H1 (cell line): ENCODE measurements around the gene CYP26C1. TPM values are rescaled to one million over a fixed set of nuclear protein-coding genes. Genes with fewer than 3 reads are reported as not detected.
A peak's percentile ranks its signal among the peaks of the same experiment; 100 is the strongest.

Experiments
- CTCF ChIA-PET: fragments of 300-600 bp; sonication (Branson Sonifier 250); formaldehyde crosslinking; loops from one replicate; lab custom pipeline; 2021; ENCODE audit not compliant: partially characterized antibody; lab: Charles Lee
- POLR2A ChIA-PET: fragments of 300-600 bp; sonication (Branson Sonifier 250); formaldehyde crosslinking; loops from one replicate; lab custom pipeline; 2021; ENCODE audit warnings: inconsistent platforms; ENCODE audit not compliant: partially characterized antibody; lab: Charles Lee
- DNase-seq, 2 experiments: peaks; one replicate each; pipeline versions ENCODE4 v3.0.0 to v3.0.0-alpha.2; 2010 to 2022; ENCODE audit warnings: low spot score in 2 of 2, low read depth in 1 of 2, mixed read lengths in 1 of 2
- FAIRE-seq: peaks from 2 replicates; lab custom pipeline; 2011; peaks lifted over from hg19 to GRCh38; lab: Jason Lieb, UNC
- H2AFZ ChIP-seq: 2 replicates; pipeline ENCODE4 v1.8.1; 2012; ENCODE audit warnings: low read length, inconsistent platforms
- H2AK5ac ChIP-seq: 2 replicates; pipeline ENCODE4 v1.6.1; 2013; ENCODE audit warnings: low read depth, low read length
- H2BK120ac ChIP-seq: replicated peaks from 2 replicates; pipeline ENCODE3; 2013; ENCODE audit warnings: low read depth, low read length, inconsistent platforms
- H2BK12ac ChIP-seq: 2 replicates; pipeline ENCODE4 v1.6.1; 2013; ENCODE audit warnings: low read depth, low read length
- H2BK15ac ChIP-seq: 2 replicates; pipeline ENCODE4 v1.6.1; 2013; ENCODE audit warnings: low read length
- H2BK20ac ChIP-seq: 2 replicates; pipeline ENCODE4 v1.6.1; 2013; ENCODE audit warnings: low read length
- H2BK5ac ChIP-seq: 2 replicates; pipeline ENCODE4 v1.6.1; 2013; ENCODE audit warnings: low read depth, low read length
- H3K14ac ChIP-seq: 2 replicates; pipeline ENCODE4 v1.6.1; 2013; ENCODE audit warnings: inconsistent platforms; ENCODE audit not compliant: insufficient read length
- H3K18ac ChIP-seq: 2 replicates; pipeline ENCODE4 v1.6.1; 2013; ENCODE audit warnings: low read length; ENCODE audit errors: extremely low read depth
- H3K23ac ChIP-seq: 2 replicates; pipeline ENCODE4 v1.6.1; 2013; ENCODE audit warnings: inconsistent platforms; ENCODE audit not compliant: insufficient read length
- H3K23me2 ChIP-seq: 2 replicates; pipeline ENCODE4 v1.6.1; 2013; ENCODE audit warnings: low read depth, low read length
- H3K27ac ChIP-seq: 2 replicates; pipeline ENCODE4 v1.6.1; 2011; ENCODE audit warnings: low read depth, low read length, inconsistent platforms
- H3K27me3 ChIP-seq, 4 experiments: replicated peaks in 1 of 4; 1 replicate in 1 of 4; 2 replicates in 3 of 4; pipeline versions ENCODE4 v1.6.1 to v1.8.1; 2011 to 2013; ENCODE audit warnings: low read length in 3 of 4, mild to moderate bottlenecking in 3 of 4, inconsistent platforms in 2 of 4, mixed read lengths in 2 of 4, moderate library complexity in 1 of 4; ENCODE audit not compliant: control insufficient read depth in 3 of 4, insufficient read depth in 3 of 4; ENCODE audit errors: extremely low read depth in 1 of 4
- H3K36me3 ChIP-seq, 4 experiments: 2 replicates each; pipeline versions ENCODE4 v1.6.1 to v1.8.1; 2011 to 2013; ENCODE audit warnings: mild to moderate bottlenecking in 4 of 4, low read length in 3 of 4, moderate library complexity in 2 of 4, control low read depth in 1 of 4, inconsistent platforms in 1 of 4; ENCODE audit not compliant: insufficient read depth in 4 of 4, control insufficient read depth in 2 of 4
- H3K4ac ChIP-seq: replicated peaks from 2 replicates; pipeline ENCODE3; 2013; ENCODE audit warnings: low read length, low read depth, mixed read lengths, inconsistent platforms; ENCODE audit not compliant: insufficient read length
- H3K4me1 ChIP-seq, 4 experiments: replicated peaks in 1 of 4; 1 replicate in 1 of 4; 2 replicates in 3 of 4; pipeline versions ENCODE4 v1.6.1 to v1.8.1; 2011 to 2013; ENCODE audit warnings: low read length in 3 of 4, inconsistent platforms in 2 of 4, mixed read lengths in 1 of 4; ENCODE audit not compliant: insufficient read depth in 4 of 4, control insufficient read depth in 3 of 4
- H3K4me2 ChIP-seq, 2 experiments: 2 replicates each; pipeline versions ENCODE4 v1.6.1 to v1.8.1; 2011 to 2013; ENCODE audit warnings: low read depth in 2 of 2, low read length in 2 of 2, control low read depth in 1 of 2, inconsistent platforms in 1 of 2, mild to moderate bottlenecking in 1 of 2; ENCODE audit not compliant: insufficient read depth in 1 of 2
- H3K4me3 ChIP-seq, 4 experiments: fragments of 200-600, 300-600 bp in 1 of 4; sonication (generic), shearing (Covaris generic), sonication (Bioruptor Twin) in 1 of 4; 2 replicates each; pipeline versions ENCODE4 v1.5.1 to v1.8.1; 2011 to 2016; ENCODE audit warnings: low read length in 4 of 4, low read depth in 3 of 4, control low read depth in 2 of 4, inconsistent platforms in 2 of 4, mild to moderate bottlenecking in 2 of 4, mixed read lengths in 1 of 4, moderate library complexity in 1 of 4; ENCODE audit not compliant: insufficient read depth in 2 of 4; ENCODE audit errors: extremely low read depth in 1 of 4
- H3K56ac ChIP-seq: replicated peaks from 2 replicates; pipeline ENCODE3; 2013; ENCODE audit warnings: low read depth, mild to moderate bottlenecking, mixed read lengths, low read length, inconsistent platforms; ENCODE audit not compliant: insufficient read length
- H3K79me1 ChIP-seq: 2 replicates; pipeline ENCODE4 v1.6.1; 2013; ENCODE audit warnings: low read depth, low read length, control low read depth
- H3K79me2 ChIP-seq, 2 experiments: 2 replicates each; pipeline versions ENCODE4 v1.6.1 to v1.8.1; 2012 to 2013; ENCODE audit warnings: low read length in 2 of 2, mild to moderate bottlenecking in 2 of 2, inconsistent platforms in 1 of 2; ENCODE audit not compliant: insufficient read depth in 2 of 2, control insufficient read depth in 1 of 2
- H3K9ac ChIP-seq, 4 experiments: replicated peaks in 1 of 4; 1 replicate in 1 of 4; 2 replicates in 3 of 4; pipeline versions ENCODE4 v1.6.1 to v1.8.1; 2011 to 2013; ENCODE audit warnings: low read depth in 3 of 4, low read length in 3 of 4, control low read depth in 2 of 4, mild to moderate bottlenecking in 2 of 4, moderate library complexity in 2 of 4, inconsistent platforms in 1 of 4; ENCODE audit errors: extremely low read depth in 1 of 4
- H3K9me3 ChIP-seq, 2 experiments: 2 replicates each; pipeline versions ENCODE4 v1.6.1 to v1.8.1; 2012 to 2013; ENCODE audit warnings: mild to moderate bottlenecking in 2 of 2, moderate library complexity in 2 of 2, control low read depth in 1 of 2, inconsistent platforms in 1 of 2, low read depth in 1 of 2, low read length in 1 of 2, mixed read lengths in 1 of 2; ENCODE audit not compliant: insufficient read depth in 2 of 2
- H4K20me1 ChIP-seq, 2 experiments: replicated peaks in 1 of 2; 2 replicates each; pipeline versions ENCODE3 to v1.8.1; 2011 to 2013; ENCODE audit warnings: inconsistent platforms in 2 of 2, low read length in 2 of 2, mild to moderate bottlenecking in 1 of 2; ENCODE audit not compliant: insufficient read depth in 2 of 2, control insufficient read depth in 1 of 2
- H4K5ac ChIP-seq: 2 replicates; pipeline ENCODE4 v1.6.1; 2013; ENCODE audit warnings: low read length, low read depth, mixed read lengths, inconsistent platforms; ENCODE audit not compliant: insufficient read length
- H4K8ac ChIP-seq: 2 replicates; pipeline ENCODE4 v1.8.0; 2013; ENCODE audit warnings: mild to moderate bottlenecking, moderate library complexity, low read length, inconsistent platforms; ENCODE audit not compliant: insufficient read depth; ENCODE audit errors: extremely low read depth
- H4K91ac ChIP-seq: replicated peaks from 2 replicates; pipeline ENCODE3; 2013; ENCODE audit warnings: low read length, mixed read lengths, inconsistent platforms; ENCODE audit not compliant: insufficient read length
- CEBPB ChIP-seq: IDR thresholded peaks from 2 replicates; pipeline ENCODE4 v1.6.1; 2012; ENCODE audit warnings: low read depth, low read length
- CREB1 ChIP-seq: IDR thresholded peaks from 2 replicates; pipeline ENCODE4 v1.6.1; 2012; ENCODE audit warnings: inconsistent platforms
- MAFK ChIP-seq: IDR thresholded peaks from 2 replicates; pipeline ENCODE4 v1.6.1; 2012; ENCODE audit warnings: low read depth, mild to moderate bottlenecking, improper control_type of control experiment, low read length
- NANOG ChIP-seq: IDR thresholded peaks from 2 replicates; pipeline ENCODE4 v1.6.1; 2011; ENCODE audit warnings: low read length, low read depth, mild to moderate bottlenecking, inconsistent platforms; ENCODE audit not compliant: insufficient read depth, poor library complexity, severe bottlenecking
- RFX5 ChIP-seq: IDR thresholded peaks from 2 replicates; pipeline ENCODE4 v1.6.1; 2011; ENCODE audit warnings: low read depth, low read length, improper control_type of control experiment, borderline replicate concordance
- WGBS, 2 experiments: shearing (Covaris generic) in 1 of 2; methylation state at CpG; one replicate each; pipeline versions ENCODE4 v1.1.6 to v1.1.7; 2013 to 2015; ENCODE audit warnings: low lambda C conversion rate in 2 of 2, mixed read lengths in 2 of 2, inconsistent platforms in 1 of 2, low coverage in 1 of 2, missing lambda C conversion rate in 1 of 2; ENCODE audit not compliant: insufficient replicate concordance in 2 of 2, insufficient coverage in 1 of 2, insufficient read length in 1 of 2; ENCODE audit errors: extremely low coverage in 1 of 2, missing lambda C conversion rate in 1 of 2; 5-methylcytosine and 5-hydroxymethylcytosine counted together
- polyA plus RNA-seq, 7 experiments: library from polyadenylated mRNA; depleted of rRNA in 3 of 7; stranded (reverse) in 5 of 7; unstranded in 2 of 7; fragments of >200 nt in 5 of 7; fragments of 200-250 nt in 2 of 7; gene quantifications; 1 replicate in 5 of 7; 2 replicates in 1 of 7; 4 replicates in 1 of 7; pipeline versions ENCODE4 v1.2.1 to v1.2.3, GENCODE V29; 2011 to 2013; ENCODE audit warnings: missing spikeins in 2 of 7, mixed read lengths in 2 of 7
- total RNA-seq: library from RNA; stranded (reverse); fragmentation: NEBNext Ultra II Directional; extraction: Animal tissue kit (Norgen Biotek cat#: 25700); gene quantifications from 2 replicates; pipeline ENCODE4 v1.2.1, GENCODE V29; 2021

Gene CYP26C1
- total and polyA plus RNA-seq, 2 of the 8 experiments (the other 6 are each of a cell fraction or from before 2014, with no cell fraction given): 0.12 to 0.28 TPM

DNA sequence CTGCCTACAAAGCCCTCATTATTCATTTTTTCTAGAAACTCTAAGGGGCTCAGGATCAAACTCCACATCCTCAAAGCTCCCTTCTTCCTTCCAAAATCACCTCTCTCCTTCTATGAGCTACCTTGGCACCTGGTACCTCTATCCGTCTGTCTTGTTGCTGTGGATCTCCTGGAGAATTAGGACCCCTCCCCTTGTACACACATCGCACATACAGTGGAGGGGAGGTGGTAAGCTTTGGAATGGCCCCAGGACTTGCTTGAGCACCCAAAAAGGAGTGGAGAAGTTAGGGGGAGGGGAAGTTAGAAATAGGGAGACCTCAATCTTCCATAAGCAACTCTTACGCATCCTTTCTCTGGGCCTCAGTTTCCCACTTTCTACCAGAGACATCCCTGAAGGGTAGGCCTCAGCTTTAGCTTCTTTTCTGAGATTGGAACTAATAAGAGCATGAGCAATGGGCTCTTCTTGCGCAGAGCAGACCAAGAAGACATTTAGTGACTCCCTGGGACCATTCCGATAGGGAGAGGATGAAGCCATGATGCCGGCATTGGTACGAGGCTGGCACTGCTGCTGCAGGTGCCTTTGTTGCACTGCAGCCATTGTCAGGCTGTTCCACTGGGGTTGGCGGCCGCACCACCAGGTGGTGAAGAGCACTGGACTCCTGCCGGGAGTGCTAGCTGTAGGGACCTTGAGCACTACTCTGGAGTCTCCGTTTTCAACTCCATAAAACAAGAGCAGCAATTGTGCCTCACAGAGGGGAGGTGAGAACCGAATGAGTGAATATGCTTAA is 4.5 kb downstream of the CYP26C1 start:
- Histone ChIP-seq H4K8ac (no peak overlapping the region), H3K27ac (no peak overlapping the region), H3K79me1 (no peaks in the 10 kb centered on the region), H3K14ac (no peak overlapping the region), H4K91ac (no peak overlapping the region), H4K5ac (no peak overlapping the region), H3K23me2 (peaks cover 17% of the 10 kb centered on the region; the same call in 1 of the 2 replicates), H3K23ac (no peak overlapping the region), H3K9me3 (no peaks in the 10 kb centered on the region; a peak in 1 of 4 replicates), H2BK5ac (no peak overlapping the region), H3K56ac (no peak overlapping the region), H3K36me3 (peaks cover 0 to 20% (median 1%) of the 10 kb centered on the region in 4 experiments; a peak in 1 of 8 replicates), H2AK5ac (no peak overlapping the region), H2BK120ac (no peak overlapping the region), H3K4me1 (peaks cover 3 to 39% (median 33%) of the 10 kb centered on the region in 4 experiments), H3K79me2 (no peaks in the 10 kb centered on the region), H2AFZ (no peak overlapping the region), H3K9ac (no peak overlapping the region), H2BK20ac (no peak overlapping the region), H3K27me3 (peaks cover 100% of the 10 kb centered on the region in 4 experiments), H2BK12ac (no peak overlapping the region), H3K18ac (peak overlapping the region; percentile 13; the same call in 1 of the 2 replicates), H2BK15ac (no peak overlapping the region), H3K4me2 (peak overlapping the region; percentile 73 to 74), H3K4ac (no peak overlapping the region), H3K4me3 (peak overlapping the region; percentile 6 to 54 (median 30); a peak in 7 of 8 replicates), H4K20me1 (peaks cover 9 to 33% of the 10 kb centered on the region in 2 experiments)
- TF ChIP-seq NANOG (no peak), RFX5 (no peak), CEBPB (no peak), CREB1 (no peak), MAFK (no peak)
- FAIRE-seq (no peak), DNase-seq (no peak)
- POLR2A ChIA-PET: interaction anchor here (1.2 to 5.7 kb wide), 2 partner anchors 9 to 11 kb away, joined by 3 to 26 read pairs; partner anchors contain the start of gene CYP26A1
- CTCF ChIA-PET: interaction anchor here (0.5 to 14.8 kb wide), 21 partner anchors 9 to 486 kb away, joined by 3 to 147 read pairs (median 3); partner anchors contain the start of gene CYP26A1
- WGBS, 2 experiments: 45% methylated on average over 12 of the region's 12 CpGs; no CpG with 5 or more reads in 1 of the 2 experiments
